Activated T-helper 1 cell treated with anti-CD3 and anti-CD28 coated beads, Interleukin-2, amount 50 U/mL, for 16 hours (primary cell): ENCODE results near the gene RAVER2.

Source experiments
- DNase-seq, 2 donors: peaks; one replicate each; pipeline ENCODE4 v3.0.0-alpha.2; 2020; ENCODE audit warnings: low read depth in 1 of 2, low spot score in 1 of 2

Gene RAVER2

GRCh38 chr1:64873576-64873975 lies 128.7 kb downstream of the RAVER2 start:
- DNase-seq, result no peak

GRCh38 chr1:64874666-64875065 lies 129.8 kb downstream of the RAVER2 start:
- DNase-seq, result no peak

DNA sequence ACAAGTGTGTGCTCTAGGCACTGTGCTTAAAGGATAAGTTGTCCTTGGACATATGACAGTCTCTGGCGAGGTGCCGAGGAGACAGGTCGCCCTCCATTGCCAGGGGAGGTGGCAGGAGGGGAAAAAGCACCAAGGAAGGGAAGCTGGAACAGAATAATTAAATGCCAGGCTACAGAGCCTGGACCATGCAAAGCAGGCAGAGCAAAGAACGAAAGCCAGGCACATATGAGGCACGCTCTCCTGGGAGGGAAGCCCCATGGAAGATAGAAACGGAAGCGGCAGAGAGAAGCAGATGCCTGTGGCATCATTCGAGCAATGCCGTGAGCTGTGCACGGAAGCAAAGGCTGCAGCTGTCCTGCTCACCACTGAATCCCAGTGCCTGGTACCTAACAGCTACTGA lies 130.2 kb downstream of the RAVER2 start:
- DNase-seq, result no peak

DNA sequence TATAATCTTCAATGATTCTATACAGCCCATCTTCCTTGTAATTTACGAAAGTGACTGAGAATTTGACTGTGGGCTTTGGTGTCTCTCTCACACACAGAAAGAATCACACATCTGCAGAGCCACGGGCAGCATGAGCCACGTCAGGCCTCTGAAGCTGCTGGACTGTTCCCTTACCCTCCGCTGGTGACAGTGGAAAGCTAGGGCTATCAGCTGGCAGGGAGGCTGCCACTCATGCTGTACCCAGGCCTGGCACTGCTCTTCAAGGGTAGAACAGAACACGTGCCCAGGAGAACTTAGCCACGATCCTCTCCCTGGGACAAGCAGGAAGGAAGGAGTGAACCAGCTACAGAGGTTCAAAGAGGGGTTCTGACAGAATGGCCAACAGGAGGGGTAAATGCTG lies 130.7 kb downstream of the RAVER2 start:
- no peak for DNase-seq

DNA sequence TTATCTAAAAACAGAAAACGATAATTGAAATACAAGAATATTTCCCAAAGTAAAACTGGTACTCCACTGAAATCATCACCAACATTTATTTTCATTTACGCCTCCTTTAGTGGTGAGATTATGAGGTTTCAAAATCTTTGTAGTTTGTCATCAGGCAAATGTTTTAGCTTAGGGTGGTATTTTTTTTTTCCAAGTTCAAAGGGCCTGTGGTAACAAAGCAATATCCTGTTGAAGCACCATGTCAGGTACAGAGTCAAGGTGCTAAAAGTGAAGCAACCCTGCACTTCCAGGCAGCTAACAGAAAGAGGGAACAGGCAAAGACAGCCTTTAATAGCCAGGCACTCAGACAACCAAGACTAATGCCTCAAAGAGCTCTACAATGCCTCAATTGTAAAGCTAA lies 132.3 kb downstream of the RAVER2 start:
- DNase-seq, result no peak

DNA sequence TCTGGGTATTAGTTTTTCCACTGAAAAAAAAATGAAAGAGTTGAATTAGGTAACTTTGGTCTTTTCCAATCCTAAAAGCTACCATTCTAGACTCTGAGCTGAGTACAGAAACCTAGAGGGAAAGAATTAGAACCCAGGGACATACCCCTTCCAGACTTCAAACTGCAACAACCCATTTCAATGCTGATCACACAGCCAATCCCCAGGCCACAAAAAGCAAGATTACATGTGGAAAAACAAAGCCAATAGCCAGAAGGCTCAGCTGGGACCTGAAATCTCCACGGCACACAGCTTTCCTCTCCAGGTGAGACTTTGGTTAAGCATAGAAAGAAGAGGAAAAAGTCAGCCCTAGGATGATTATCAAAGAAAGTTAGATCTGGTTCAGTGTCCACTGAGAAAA lies 132.7 kb downstream of the RAVER2 start:
- DNase-seq, result no peak

GRCh38 chr1:64878090-64878489 lies 133.2 kb downstream of the RAVER2 start:
- DNase-seq, result no peak

DNA sequence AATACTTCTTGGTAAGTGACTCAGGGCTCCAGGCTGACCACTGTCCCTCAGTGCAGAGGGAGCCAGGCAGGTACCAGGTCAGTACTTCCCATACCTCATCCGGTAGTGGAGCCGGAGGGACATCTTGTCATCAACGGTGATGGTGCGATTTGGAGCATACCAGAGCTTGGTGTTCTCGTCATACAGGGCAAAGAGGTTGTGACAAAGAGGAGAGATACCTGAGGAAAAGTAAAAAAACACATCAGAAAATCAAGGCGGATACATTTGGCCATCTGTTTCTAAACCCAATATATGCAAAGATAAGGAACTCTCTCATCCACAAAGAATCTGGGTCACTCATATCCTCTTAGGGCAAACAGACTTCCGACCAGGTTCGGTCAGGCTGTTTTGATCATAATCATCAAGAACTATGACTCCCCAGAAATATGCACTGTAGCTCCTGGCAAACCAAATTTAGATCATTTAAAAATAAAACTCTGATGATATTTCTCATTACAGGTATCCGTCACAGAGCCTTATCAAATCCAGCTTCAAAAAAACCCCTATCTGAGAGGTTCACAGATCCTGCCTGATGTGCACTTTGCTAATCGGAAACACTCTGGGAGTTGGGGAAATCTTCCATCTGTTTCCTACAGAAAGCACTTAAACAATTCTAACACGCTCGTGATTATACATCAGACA lies 134.2 kb downstream of the RAVER2 start:
- DNase-seq, result no peak

- no peak for DNase-seq
Observed at GRCh38 chr1:64880449-64880848, 135.6 kb downstream of the RAVER2 start.

DNA sequence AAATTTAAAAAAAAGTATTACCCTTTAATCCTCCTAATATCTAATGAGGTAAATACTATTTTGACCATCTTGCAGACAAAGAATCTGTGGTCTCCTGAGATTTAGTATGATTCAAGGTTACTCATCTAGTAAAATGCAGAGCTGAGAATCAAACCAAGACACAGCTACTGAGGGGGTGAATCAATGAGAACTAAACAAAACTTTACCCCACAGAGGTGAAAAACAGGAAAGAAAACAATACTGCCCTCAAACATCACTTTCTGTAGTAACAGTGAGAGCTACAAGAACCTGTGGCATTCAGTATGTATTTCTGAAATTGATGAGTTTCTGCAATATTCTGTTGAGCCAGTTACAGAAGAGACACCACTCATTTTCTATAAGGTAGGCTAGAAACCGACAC lies 136.4 kb downstream of the RAVER2 start:
- DNase-seq, result no peak
